MCF 10A (cell line): ENCODE results near the gene CTSA. TPM values are rescaled to one million over a fixed set of nuclear protein-coding genes. Genes with fewer than 3 reads are reported as not detected.

ENCODE experiments used
- BruUV-seq: library from RNA; stranded (reverse); fragments of 400-500 nt; replicated peaks from 2 replicates; lab custom pipeline; 2021; lab: Mats Ljungman, UMichigan
- CTCF ChIA-PET: fragments of 300-600 bp; sonication (Branson Sonifier 250); formaldehyde crosslinking; extraction: SDS; loops from one replicate; lab custom pipeline; 2021; ENCODE audit warnings: antibody characterized with exemption, inconsistent platforms; lab: Yijun Ruan, JAX
- POLR2A ChIA-PET: fragments of 300-600, 350-650 bp; sonication (Branson Sonifier 250); formaldehyde crosslinking; extraction: SDS; loops from one replicate; lab custom pipeline; 2020; ENCODE audit warnings: antibody characterized with exemption, inconsistent platforms; lab: Yijun Ruan, JAX
- DNase-seq: peaks from one replicate; pipeline ENCODE4 v3.0.0-alpha.2; 2018; ENCODE audit not compliant: unreplicated experiment
- H3K27ac Mint-ChIP-seq: one replicate; pipeline ENCODE4 v1.8.0; 2022; ENCODE audit warnings: mild to moderate bottlenecking, low read depth, mixed read lengths; ENCODE audit not compliant: unreplicated experiment
- H3K27me3 Mint-ChIP-seq: one replicate; pipeline ENCODE4 v1.8.0; 2022; ENCODE audit warnings: mixed read lengths; ENCODE audit not compliant: insufficient read depth, unreplicated experiment
- H3K36me3 Mint-ChIP-seq: one replicate; pipeline ENCODE4 v1.8.0; 2022; ENCODE audit warnings: mild to moderate bottlenecking, moderate library complexity, mixed read lengths; ENCODE audit not compliant: insufficient read depth, unreplicated experiment
- H3K4me1 Mint-ChIP-seq: one replicate; pipeline ENCODE4 v1.8.0; 2022; ENCODE audit warnings: mixed read lengths; ENCODE audit not compliant: insufficient read depth, unreplicated experiment
- H3K4me3 Mint-ChIP-seq: one replicate; pipeline ENCODE4 v1.8.0; 2022; ENCODE audit warnings: mild to moderate bottlenecking, moderate library complexity, mixed read lengths; ENCODE audit not compliant: unreplicated experiment
- H3K9me3 Mint-ChIP-seq: one replicate; pipeline ENCODE4 v1.8.0; 2022; ENCODE audit warnings: mixed read lengths; ENCODE audit not compliant: unreplicated experiment
- CTCF ChIP-seq: fragments of 200-600 bp; IDR thresholded peaks from one replicate; pipeline ENCODE4 v1.8.0; 2022; ENCODE audit warnings: antibody characterized with exemption, mild to moderate bottlenecking; ENCODE audit not compliant: unreplicated experiment
- intact Hi-C: fragments of 100-400 bp; cut with micrococcal nuclease; formaldehyde crosslinking; loops from 2 replicates; pipeline ENCODE4 v1.14.1; 2022
- total RNA-seq: library from RNA; stranded (reverse); gene quantifications from 2 replicates; pipeline ENCODE4 v1.2.3, GENCODE V29; 2022

The CTSA gene
- total RNA-seq, 1 experiment from 2014 or later: 25.3 TPM

DNA sequence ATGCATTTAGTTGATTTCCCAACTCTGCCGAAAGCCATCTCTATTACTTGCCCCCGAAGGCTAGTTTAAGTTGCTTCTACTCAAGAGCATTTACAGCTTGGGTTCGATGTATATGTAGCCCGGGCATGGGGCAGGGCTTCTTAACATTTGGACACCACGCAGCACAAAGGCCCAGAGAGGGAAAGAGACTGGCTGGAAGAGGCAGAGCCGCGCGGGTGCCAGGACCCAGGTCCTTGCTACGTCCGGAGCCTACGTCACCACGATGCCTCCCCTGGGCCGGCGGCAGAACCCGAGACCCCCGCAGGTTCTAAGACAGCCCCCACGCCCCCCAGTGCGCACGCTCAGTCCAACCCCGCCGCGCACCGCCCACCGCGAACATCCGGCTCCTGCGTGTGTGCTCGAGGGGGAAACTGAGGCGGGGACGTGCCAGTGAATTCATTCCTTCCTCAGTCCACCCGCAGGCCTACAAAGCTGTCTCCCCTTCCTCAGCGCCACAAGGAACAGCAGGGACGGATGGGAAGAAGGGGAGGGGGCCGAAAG, 43.0 kb downstream of the CTSA start:
- Mint-ChIP-seq H3K27me3 (no peaks in the 10 kb centered on the region), H3K36me3 (peaks cover 24% of the 10 kb centered on the region), H3K9me3 (no peaks in the 10 kb centered on the region), H3K4me3 (peak overlapping the region; percentile 94), H3K27ac (peak overlapping the region; percentile 92), H3K4me1 (no peaks in the 10 kb centered on the region)
- no peak for DNase-seq
- intact Hi-C loops: loop anchor here (2.0 to 10.0 kb wide), 4 partner anchors 29 to 139 kb away; partner anchors contain the start of genes ACOT8, DNTTIP1, WFDC3 and ZSWIM3
- TF ChIP-seq CTCF: no peak
- TSS peak; percentile 76 for BruUV-seq
- POLR2A ChIA-PET: interaction anchor here (0.6 to 6.6 kb wide), 37 partner anchors 10 to 755 kb away, joined by 3 to 123 read pairs (median 6); partner anchors contain the start of genes ACOT8, CTSA, DNTTIP1 and NEURL2
- CTCF ChIA-PET: interaction anchor here (0.6 to 2.4 kb wide), 19 partner anchors 10 to 412 kb away, joined by 3 to 10 read pairs (median 4); partner anchors contain the start of genes CTSA and NEURL2

DNA sequence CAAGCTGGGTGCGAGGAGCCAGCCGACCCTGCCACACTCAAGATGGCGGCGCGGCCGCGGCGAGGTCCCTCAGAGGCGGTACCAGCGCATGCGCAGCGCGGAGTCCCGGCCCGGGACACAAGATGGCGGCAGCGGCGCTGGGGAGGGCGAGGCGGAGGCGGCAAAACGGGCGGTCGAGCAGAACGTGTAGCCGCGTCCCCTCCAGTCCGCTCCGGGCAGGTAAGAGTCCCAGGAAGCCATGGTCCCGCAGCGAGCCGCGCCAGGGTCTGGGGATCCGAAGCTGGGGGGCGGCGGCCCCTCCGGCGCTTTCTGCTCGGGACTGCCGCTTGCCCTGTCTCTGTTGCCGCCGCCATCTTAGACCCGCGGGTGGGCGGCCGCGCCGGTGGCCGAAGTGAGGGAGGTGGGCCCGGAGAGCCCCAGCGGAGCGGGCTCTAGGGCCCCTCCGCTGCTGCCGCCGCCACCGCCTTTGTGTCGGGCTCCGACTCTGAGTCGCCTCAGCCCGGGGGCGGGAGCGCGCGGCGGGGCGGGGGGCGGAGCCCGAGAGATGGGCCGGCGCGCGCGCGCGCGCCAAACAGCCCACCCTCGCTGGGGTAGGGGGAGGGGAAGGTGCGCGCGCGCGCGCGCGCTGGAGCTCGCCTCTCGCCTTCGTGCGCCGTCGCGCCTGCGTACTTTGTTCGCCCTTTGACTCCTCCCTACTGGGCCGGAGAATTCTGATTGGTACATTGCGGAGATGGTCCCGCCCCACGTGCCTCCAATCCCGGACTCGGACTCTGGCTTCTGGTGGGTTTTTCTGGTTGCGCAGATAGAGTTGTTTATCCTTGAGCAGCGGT, 43.7 kb downstream of the CTSA start, which contains the start of gene PCIF1:
Gene PCIF1 (plus strand): TSS at position 98 of the 830 bp plus-strand sequence. CDS start 4,317 bp downstream, outside the sequence.
- TF ChIP-seq CTCF: no peak
- Mint-ChIP-seq H3K4me3 (peak within 1 kb of the TSS; percentile 94), H3K9me3 (no peaks in the 10 kb centered on the region), H3K4me1 (no peaks in the 10 kb centered on the region), H3K27ac (peak within 1 kb of the TSS; percentile 92), H3K27me3 (no peaks in the 10 kb centered on the region), H3K36me3 (peaks cover 30% of the 10 kb centered on the region)
- ChIA-PET POLR2A (interaction anchor here (0.6 to 6.6 kb wide), 49 partner anchors 10 to 754 kb away, joined by 3 to 123 read pairs (median 5); partner anchors contain the start of genes ACOT8, CTSA, DNTTIP1 and ELMO2), CTCF (interaction anchor here (0.8 to 4.7 kb wide), 10 partner anchors 10 to 78 kb away, joined by 3 to 42 read pairs (median 4); no protein-coding TSS in a partner anchor)
- no TSS peak for BruUV-seq
- peak; percentile 97 for DNase-seq
- intact Hi-C loops: loop anchor here (1.0 to 10.0 kb wide), 5 partner anchors 10 to 140 kb away; partner anchors contain the start of genes ACOT8, DNTTIP1, WFDC3 and ZSWIM3

- BruUV-seq: TSS peak; percentile 71
- Mint-ChIP-seq H3K27ac (peak overlapping the region; percentile 92), H3K9me3 (no peaks in the 10 kb centered on the region), H3K36me3 (peaks cover 38% of the 10 kb centered on the region), H3K4me1 (no peaks in the 10 kb centered on the region), H3K27me3 (no peaks in the 10 kb centered on the region), H3K4me3 (peak overlapping the region; percentile 94)
- TF ChIP-seq CTCF: no peak
- intact Hi-C loops: loop anchor here (1.0 to 10.0 kb wide), 5 partner anchors 9 to 141 kb away; partner anchors contain the start of genes ACOT8, DNTTIP1, WFDC3 and ZSWIM3
- no peak for DNase-seq
- ChIA-PET CTCF (interaction anchor here (1.1 to 4.7 kb wide), 4 partner anchors 9 to 51 kb away, joined by 3 to 42 read pairs (median 6); no protein-coding TSS in a partner anchor), POLR2A (interaction anchor here (0.8 to 6.6 kb wide), 43 partner anchors 10 to 754 kb away, joined by 3 to 123 read pairs (median 6); partner anchors contain the start of genes ACOT8, CTSA, DNTTIP1 and ELMO2)
These were observed 44.4 kb downstream of the CTSA start for GRCh38 chr20:45935416-45936046.
